ENCODE data around the gene CYP11A1.

DNA sequence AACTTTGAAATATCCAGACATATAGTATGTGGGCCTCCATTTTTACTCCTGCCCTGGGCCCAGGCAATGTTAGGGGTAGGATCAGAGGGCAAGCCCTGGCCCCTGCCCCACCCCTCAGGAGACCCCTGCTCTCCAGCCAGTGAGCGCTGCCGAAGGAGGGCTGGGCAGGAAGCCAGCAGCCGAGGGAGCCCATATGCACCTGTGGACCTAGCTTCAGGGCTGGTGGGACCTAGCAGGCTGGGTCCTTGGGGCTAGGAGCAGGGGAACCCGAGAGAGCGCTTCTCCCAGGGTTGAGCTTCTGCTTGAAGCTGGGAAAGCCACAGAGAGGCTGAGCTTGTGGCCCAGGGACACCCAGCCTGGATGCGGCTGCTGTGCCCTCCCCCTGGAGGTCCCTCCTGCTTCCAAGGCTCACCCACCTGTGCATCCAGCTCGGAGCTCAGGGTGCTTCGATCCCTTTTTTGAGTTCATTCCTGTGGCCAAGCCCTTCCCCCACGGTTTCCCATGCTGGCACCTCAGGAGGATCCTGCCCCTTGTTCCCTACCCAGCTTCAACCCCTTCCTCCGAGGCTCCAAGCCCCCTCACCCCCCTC is 21.0 kb upstream of the CYP11A1 start:
- TF ChIP-seq POLR2A (IDR thresholded peaks at IDR 0.05) (no peak), EP300 (IDR thresholded peaks at IDR 0.05) (no peak)
- TF ChIP-seq, protein P1, sequence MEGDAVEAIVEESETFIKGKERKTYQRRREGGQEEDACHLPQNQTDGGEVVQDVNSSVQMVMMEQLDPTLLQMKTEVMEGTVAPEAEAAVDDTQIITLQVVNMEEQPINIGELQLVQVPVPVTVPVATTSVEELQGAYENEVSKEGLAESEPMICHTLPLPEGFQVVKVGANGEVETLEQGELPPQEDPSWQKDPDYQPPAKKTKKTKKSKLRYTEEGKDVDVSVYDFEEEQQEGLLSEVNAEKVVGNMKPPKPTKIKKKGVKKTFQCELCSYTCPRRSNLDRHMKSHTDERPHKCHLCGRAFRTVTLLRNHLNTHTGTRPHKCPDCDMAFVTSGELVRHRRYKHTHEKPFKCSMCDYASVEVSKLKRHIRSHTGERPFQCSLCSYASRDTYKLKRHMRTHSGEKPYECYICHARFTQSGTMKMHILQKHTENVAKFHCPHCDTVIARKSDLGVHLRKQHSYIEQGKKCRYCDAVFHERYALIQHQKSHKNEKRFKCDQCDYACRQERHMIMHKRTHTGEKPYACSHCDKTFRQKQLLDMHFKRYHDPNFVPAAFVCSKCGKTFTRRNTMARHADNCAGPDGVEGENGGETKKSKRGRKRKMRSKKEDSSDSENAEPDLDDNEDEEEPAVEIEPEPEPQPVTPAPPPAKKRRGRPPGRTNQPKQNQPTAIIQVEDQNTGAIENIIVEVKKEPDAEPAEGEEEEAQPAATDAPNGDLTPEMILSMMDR (IDR thresholded peaks at IDR 0.05): no peak

All from upper lobe of left lung (tissue), 4 donors.